ENCODE results near the gene UBR1.

UBR1 gene

GRCh38 chr15:43107751-43108150 is 1.9 kb upstream of the UBR1 start:
- DNase-seq (ENCODE audit: low read depth in 2 of 2), result no peak

- no peak for DNase-seq (ENCODE audit: low read depth in 2 of 2)
These were observed 620 bp upstream of the UBR1 start for GRCh38 chr15:43106486-43106829.

- DNase-seq (ENCODE audit: low read depth in 2 of 2), result no peak
These were observed 631 bp downstream of the UBR1 start for GRCh38 chr15:43105077-43105736.

- no peak for DNase-seq (ENCODE audit: low read depth in 2 of 2)
These were observed 1.4 kb downstream of the UBR1 start for GRCh38 chr15:43104426-43104825.

GRCh38 chr15:43103907-43104306 is 1.9 kb downstream of the UBR1 start:
- DNase-seq (ENCODE audit: low read depth in 2 of 2), result no peak

- no peak for DNase-seq (ENCODE audit: low read depth in 2 of 2)
These were observed 3.7 kb downstream of the UBR1 start for GRCh38 chr15:43102187-43102586.

- DNase-seq (ENCODE audit: low read depth in 2 of 2), result no peak
These were observed 4.9 kb downstream of the UBR1 start for GRCh38 chr15:43100971-43101370.

- DNase-seq (ENCODE audit: low read depth in 2 of 2), result no peak
These were observed 6.6 kb downstream of the UBR1 start for GRCh38 chr15:43099105-43099845.

- DNase-seq (ENCODE audit: low read depth in 2 of 2), result no peak
These were observed 9.4 kb downstream of the UBR1 start for GRCh38 chr15:43096411-43096810.

GRCh38 chr15:43095708-43096347 is 10.0 kb downstream of the UBR1 start:
- no peak for DNase-seq (ENCODE audit: low read depth in 2 of 2)

- DNase-seq (ENCODE audit: low read depth in 2 of 2), result no peak
These were observed 10.6 kb downstream of the UBR1 start for GRCh38 chr15:43095243-43095642.

GRCh38 chr15:43094416-43095030 is 11.3 kb downstream of the UBR1 start:
- no peak for DNase-seq (ENCODE audit: low read depth in 2 of 2)

GRCh38 chr15:43093026-43093425 is 12.8 kb downstream of the UBR1 start:
- no peak for DNase-seq (ENCODE audit: low read depth in 2 of 2)

GRCh38 chr15:43091859-43092258 is 14.0 kb downstream of the UBR1 start:
- DNase-seq (ENCODE audit: low read depth in 2 of 2), result no peak

GRCh38 chr15:43086551-43086950 is 19.3 kb downstream of the UBR1 start:
- no peak for DNase-seq (ENCODE audit: low read depth in 2 of 2)

- DNase-seq (ENCODE audit: low read depth in 2 of 2), result no peak
These were observed 19.9 kb downstream of the UBR1 start for GRCh38 chr15:43085921-43086320.

- no peak for DNase-seq (ENCODE audit: low read depth in 2 of 2)
These were observed 23.3 kb downstream of the UBR1 start for GRCh38 chr15:43082509-43082908.

- no peak for DNase-seq (ENCODE audit: low read depth in 2 of 2)
These were observed 24.6 kb downstream of the UBR1 start for GRCh38 chr15:43081283-43081682.

GRCh38 chr15:43071451-43071850 is 34.4 kb downstream of the UBR1 start:
- DNase-seq (ENCODE audit: low read depth in 2 of 2), result no peak

GRCh38 chr15:43070893-43071292 is 34.9 kb downstream of the UBR1 start:
- DNase-seq (ENCODE audit: low read depth in 2 of 2), result no peak

GRCh38 chr15:43070249-43070648 is 35.6 kb downstream of the UBR1 start:
- no peak for DNase-seq (ENCODE audit: low read depth in 2 of 2)

- DNase-seq (ENCODE audit: low read depth in 2 of 2), result no peak
These were observed 37.9 kb downstream of the UBR1 start for GRCh38 chr15:43067717-43068461.
